Dedifferentiated amniotic fluid mesenchymal stem cell (primary cell): ENCODE data around the gene LRP5.
"Not testable (repeated sequence)": the region's sequence is repeated elsewhere in the genome, so short reads cannot be mapped to it uniquely, and the experiment has no call there.

Source experiments
- DNase-seq: peaks from one replicate; pipeline ENCODE4 v3.0.0-alpha.2; 2016; ENCODE audit errors: extremely low spot score

Gene LRP5

GRCh38 chr11:68388595-68389198, 76.3 kb downstream of the LRP5 start:
- DNase-seq, result no peak

- no peak for DNase-seq
Measured at GRCh38 chr11:68390315-68390714, 77.9 kb downstream of the LRP5 start.

GRCh38 chr11:68392822-68393221, 80.4 kb downstream of the LRP5 start:
- no peak for DNase-seq

GRCh38 chr11:68396516-68396915, 84.1 kb downstream of the LRP5 start:
- DNase-seq, result no peak

GRCh38 chr11:68397256-68397655, 84.9 kb downstream of the LRP5 start:
- DNase-seq, result no peak

- no peak for DNase-seq
Measured at GRCh38 chr11:68398995-68399851, 86.8 kb downstream of the LRP5 start.

GRCh38 chr11:68399916-68400315, 87.5 kb downstream of the LRP5 start:
- DNase-seq, result no peak

GRCh38 chr11:68400584-68400983, 88.2 kb downstream of the LRP5 start:
- DNase-seq, result not testable (repeated sequence)

GRCh38 chr11:68401856-68402255, 89.5 kb downstream of the LRP5 start:
- no peak for DNase-seq

GRCh38 chr11:68402355-68403031, 90.1 kb downstream of the LRP5 start:
- no peak for DNase-seq

GRCh38 chr11:68403424-68403823, 91.0 kb downstream of the LRP5 start:
- no peak for DNase-seq

GRCh38 chr11:68403831-68404230, 91.4 kb downstream of the LRP5 start:
- DNase-seq, result no peak

GRCh38 chr11:68406324-68407313, 94.2 kb downstream of the LRP5 start:
- DNase-seq, result no peak

- DNase-seq, result no peak
Measured at GRCh38 chr11:68408512-68408911, 96.1 kb downstream of the LRP5 start.

- DNase-seq, result no peak
Measured at GRCh38 chr11:68409748-68410344, 97.5 kb downstream of the LRP5 start.

- DNase-seq, result no peak
Measured at GRCh38 chr11:68411501-68411991, 99.2 kb downstream of the LRP5 start.

- DNase-seq, result no peak
Measured at GRCh38 chr11:68412593-68413475, 100.4 kb downstream of the LRP5 start.

GRCh38 chr11:68413591-68413999, 101.2 kb downstream of the LRP5 start:
- DNase-seq, result no peak

- DNase-seq, result no peak
Measured at GRCh38 chr11:68414496-68415221, 102.3 kb downstream of the LRP5 start.
